Prostate gland (tissue), 2 donors: ENCODE data around the gene GALNT2. TPM values are rescaled to one million over a fixed set of nuclear protein-coding genes. Genes with fewer than 3 reads are reported as not detected.

Source experiments
- DNase-seq: peaks from one replicate; pipeline ENCODE4 v3.0.0-alpha.2; 2019; ENCODE audit warnings: low spot score
- H3K27ac ChIP-seq, 2 donors: fragments of 200-600 bp; sonication (generic); 2 replicates each; pipeline ENCODE4 v1.5.1; 2017 to 2019
- H3K27me3 ChIP-seq: fragments of 200-600 bp; sonication (generic); replicated peaks from 2 replicates; pipeline ENCODE4 v1.5.1; 2019; ENCODE audit not compliant: insufficient read depth
- H3K36me3 ChIP-seq, 2 donors: fragments of 200-600 bp; sonication (generic); 1 replicate in 1 of 2; 2 replicates in 1 of 2; pipeline versions ENCODE4 v1.5.1 to v1.8.1; 2017 to 2019
- H3K4me1 ChIP-seq: fragments of 200-600 bp; sonication (generic); replicated peaks from 2 replicates; pipeline ENCODE4 v1.5.1; 2019
- H3K4me3 ChIP-seq, 2 donors: fragments of 200-600 bp; sonication (generic); 2 replicates each; pipeline ENCODE4 v1.5.1; 2017 to 2019
- H3K9me3 ChIP-seq: fragments of 200-600 bp; sonication (generic); 2 replicates; pipeline ENCODE4 v1.5.1; 2017
- POLR2A ChIP-seq: fragments of 450-650 bp; IDR thresholded peaks from one replicate; pipeline ENCODE4 v1.6.1; 2016; ENCODE audit warnings: antibody characterized with exemption, mild to moderate bottlenecking
- POLR2AphosphoS5 ChIP-seq: sonication (generic); formaldehyde crosslinking; IDR thresholded peaks from one replicate; pipeline ENCODE4 v1.6.1; 2017; ENCODE audit warnings: antibody characterized with exemption
- WGBS: methylation state at CpG from one replicate; pipeline ENCODE4 v1.1.5; 2018; 5-methylcytosine and 5-hydroxymethylcytosine counted together
- intact Hi-C: fragments of 100-400 bp; cut with DNase I; formaldehyde crosslinking; loops from one replicate; pipeline ENCODE4 v1.14.2; 2022
- total RNA-seq, 2 donors: library from RNA; depleted of rRNA; stranded (reverse); fragments of >200 nt; gene quantifications; one replicate each; pipeline ENCODE4 v1.1.0, GENCODE V29; 2016
- TF ChIP-seq, protein P1 (sequence below), 4 experiments: fragments of 200-600 bp in 2 of 4; fragments of 450-650 bp in 2 of 4; sonication (generic) in 2 of 4; IDR thresholded peaks; 1 replicate in 3 of 4; 2 replicates in 1 of 4; pipeline ENCODE4 v1.5.1; 2016 to 2019; ENCODE audit warnings: antibody characterized with exemption in 4 of 4, mild to moderate bottlenecking in 2 of 4, moderate library complexity in 2 of 4

GALNT2 gene
- total RNA-seq, 2 donors from 2014 or later: 34.1 to 125 TPM

DNA sequence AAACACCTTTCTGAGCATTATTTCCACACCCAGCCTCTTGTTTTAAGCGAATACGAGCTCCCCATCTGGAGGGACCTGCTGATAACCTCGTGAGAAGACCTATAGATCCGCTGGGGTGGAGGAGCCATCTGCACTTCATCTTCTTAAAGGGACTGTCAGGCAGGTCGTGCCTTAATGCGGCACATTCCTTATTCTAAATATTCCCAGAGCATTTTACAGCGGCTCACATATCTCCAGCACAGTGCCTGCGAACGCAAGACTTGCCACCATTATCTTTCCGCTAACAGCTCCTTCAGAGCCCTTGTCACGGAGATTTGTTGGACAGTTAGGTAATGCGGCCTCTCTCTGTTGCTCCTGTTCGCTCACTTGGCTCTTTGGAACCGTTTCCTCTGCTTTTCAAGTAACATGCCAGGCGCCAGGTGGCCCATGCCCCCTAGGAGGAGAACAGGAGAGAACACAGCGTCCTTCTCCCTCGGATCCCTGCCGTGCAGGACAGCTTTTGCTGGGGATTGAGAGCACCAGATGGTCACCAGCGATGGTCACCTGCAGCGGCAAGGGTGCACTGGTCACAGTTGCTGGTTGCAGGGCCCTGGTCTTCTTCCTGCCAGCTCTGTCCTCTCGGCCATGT, 196.6 kb downstream of the GALNT2 start:
- Histone ChIP-seq H3K4me3 (no peak overlapping the region), H3K27me3 (no peaks in the 10 kb centered on the region), H3K4me1 (no peaks in the 10 kb centered on the region), H3K36me3 (peaks cover 0 to 14% of the 10 kb centered on the region in 2 donors), H3K9me3 (no peaks in the 10 kb centered on the region), H3K27ac (no peak overlapping the region)
- TF ChIP-seq, protein P1, sequence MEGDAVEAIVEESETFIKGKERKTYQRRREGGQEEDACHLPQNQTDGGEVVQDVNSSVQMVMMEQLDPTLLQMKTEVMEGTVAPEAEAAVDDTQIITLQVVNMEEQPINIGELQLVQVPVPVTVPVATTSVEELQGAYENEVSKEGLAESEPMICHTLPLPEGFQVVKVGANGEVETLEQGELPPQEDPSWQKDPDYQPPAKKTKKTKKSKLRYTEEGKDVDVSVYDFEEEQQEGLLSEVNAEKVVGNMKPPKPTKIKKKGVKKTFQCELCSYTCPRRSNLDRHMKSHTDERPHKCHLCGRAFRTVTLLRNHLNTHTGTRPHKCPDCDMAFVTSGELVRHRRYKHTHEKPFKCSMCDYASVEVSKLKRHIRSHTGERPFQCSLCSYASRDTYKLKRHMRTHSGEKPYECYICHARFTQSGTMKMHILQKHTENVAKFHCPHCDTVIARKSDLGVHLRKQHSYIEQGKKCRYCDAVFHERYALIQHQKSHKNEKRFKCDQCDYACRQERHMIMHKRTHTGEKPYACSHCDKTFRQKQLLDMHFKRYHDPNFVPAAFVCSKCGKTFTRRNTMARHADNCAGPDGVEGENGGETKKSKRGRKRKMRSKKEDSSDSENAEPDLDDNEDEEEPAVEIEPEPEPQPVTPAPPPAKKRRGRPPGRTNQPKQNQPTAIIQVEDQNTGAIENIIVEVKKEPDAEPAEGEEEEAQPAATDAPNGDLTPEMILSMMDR (IDR thresholded peaks at IDR 0.05): no peak
- TF ChIP-seq POLR2A (no peak), POLR2AphosphoS5 (no peak)
- 92% methylated on average over 21 of the region's 21 CpGs for WGBS
- intact Hi-C loops: no loop called here
- no peak for DNase-seq

DNA sequence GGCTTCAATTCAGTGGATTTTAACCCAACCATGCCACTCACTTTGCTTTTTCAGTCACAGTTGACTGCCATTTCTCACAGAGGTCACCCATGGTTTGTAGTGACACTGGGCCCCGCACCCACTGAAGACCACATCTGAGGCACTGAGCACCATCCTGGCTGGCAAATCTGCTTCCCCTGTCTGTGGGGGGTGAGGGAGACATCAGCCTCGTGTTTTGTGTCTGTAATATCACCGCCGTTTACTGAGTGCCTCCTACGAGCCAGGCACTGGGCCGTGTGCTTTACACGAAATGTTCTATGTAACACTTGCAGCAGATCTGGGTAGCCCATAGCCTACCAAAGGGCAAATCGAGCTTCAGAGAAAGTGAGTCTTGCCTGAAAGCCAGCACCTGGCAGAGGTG, 197.3 kb downstream of the GALNT2 start:
- intact Hi-C loops: no loop called here
- peaks cover 0 to 14% of the 10 kb centered on the region in 2 donors for H3K36me3 ChIP-seq
- no peaks in the 10 kb centered on the region for H3K27me3 ChIP-seq
- no peaks in the 10 kb centered on the region for H3K9me3 ChIP-seq
- no peak for DNase-seq
- H3K4me3 ChIP-seq: no peak overlapping the region
- TF ChIP-seq POLR2AphosphoS5 (no peak), POLR2A (no peak)
- TF ChIP-seq, protein P1 (IDR thresholded peaks at IDR 0.05): no peak
- H3K27ac ChIP-seq: no peak overlapping the region
- H3K4me1 ChIP-seq: no peaks in the 10 kb centered on the region
- 87% methylated on average over 8 of the region's 8 CpGs for WGBS

DNA sequence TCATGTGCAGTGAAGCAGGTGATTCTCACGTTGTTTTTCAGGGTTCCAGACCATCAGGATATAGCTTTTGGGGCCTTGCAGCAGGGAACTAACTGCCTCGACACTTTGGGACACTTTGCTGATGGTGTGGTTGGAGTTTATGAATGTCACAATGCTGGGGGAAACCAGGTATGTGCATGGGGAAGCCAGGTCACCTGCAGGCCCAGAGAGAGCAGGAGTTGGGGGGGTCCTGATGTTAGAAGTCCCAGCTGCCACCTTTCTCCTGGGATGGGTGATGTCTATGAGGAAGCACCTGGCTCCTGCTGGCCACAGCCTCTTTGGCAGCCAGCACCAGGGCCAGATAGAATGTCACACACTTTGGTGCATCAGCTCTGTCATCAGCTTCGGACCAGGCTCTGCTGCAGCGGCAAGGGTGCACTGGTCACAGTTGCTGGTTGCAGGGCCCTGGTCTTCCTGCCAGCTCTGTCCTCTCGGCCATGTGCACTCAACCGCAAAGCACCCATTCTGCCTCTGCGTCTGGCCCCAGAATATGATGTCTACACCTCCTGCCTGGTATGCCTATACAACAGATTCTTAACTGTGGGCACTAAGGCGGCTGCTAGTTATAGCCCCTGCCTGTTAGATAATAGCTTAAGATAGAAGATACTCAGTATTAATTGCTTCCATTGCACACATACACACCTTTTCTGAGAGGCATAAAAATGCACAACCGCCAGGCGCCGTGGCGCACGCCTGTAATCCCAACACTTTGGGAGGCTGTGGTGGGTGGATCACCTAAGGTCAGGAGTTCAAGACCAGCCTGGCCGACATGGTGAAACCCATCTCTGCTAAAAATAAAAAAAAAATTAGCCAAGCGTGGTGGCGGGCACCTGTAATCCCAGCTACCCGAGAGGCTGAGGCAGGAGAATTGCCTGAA, 198.4 kb downstream of the GALNT2 start:
- Histone ChIP-seq H3K4me3 (no peak overlapping the region), H3K27me3 (no peaks in the 10 kb centered on the region), H3K36me3 (peaks cover 0 to 14% of the 10 kb centered on the region in 2 donors), H3K4me1 (no peaks in the 10 kb centered on the region), H3K9me3 (no peaks in the 10 kb centered on the region), H3K27ac (no peak overlapping the region)
- no peak for TF ChIP-seq POLR2A
- no peak for TF ChIP-seq POLR2AphosphoS5
- TF ChIP-seq, protein P1 (IDR thresholded peaks at IDR 0.05): no peak
- DNase-seq: no peak
- WGBS: 96% methylated on average over 17 of the region's 17 CpGs
- intact Hi-C loops: no loop called here

DNA sequence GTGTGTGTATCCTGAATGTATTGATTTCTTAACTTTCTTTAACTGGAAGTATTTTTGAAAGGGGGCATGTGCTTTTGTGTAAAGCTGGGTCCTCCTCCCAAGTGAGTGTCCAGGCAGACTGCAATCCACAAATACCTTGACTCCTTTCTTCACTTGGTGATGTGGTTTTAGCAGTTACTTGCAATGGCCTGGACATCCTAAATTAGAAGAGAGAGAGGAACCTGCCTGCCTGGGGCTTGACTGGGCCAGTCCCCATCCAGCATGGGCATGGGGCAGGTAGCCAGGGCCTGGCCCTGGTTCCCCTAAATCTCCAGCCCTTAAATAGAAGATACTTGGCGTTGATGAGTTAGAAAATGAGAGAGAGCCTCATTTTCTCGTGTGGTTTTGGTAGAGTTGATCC, 199.4 kb downstream of the GALNT2 start:
- Histone ChIP-seq H3K27me3 (no peaks in the 10 kb centered on the region), H3K9me3 (no peaks in the 10 kb centered on the region), H3K27ac (no peak overlapping the region), H3K36me3 (peaks cover 0 to 14% of the 10 kb centered on the region in 2 donors), H3K4me1 (no peaks in the 10 kb centered on the region), H3K4me3 (no peak overlapping the region)
- intact Hi-C loops: no loop called here
- DNase-seq: no peak
- TF ChIP-seq POLR2AphosphoS5: no peak
- TF ChIP-seq, protein P1 (IDR thresholded peaks at IDR 0.05): no peak
- TF ChIP-seq POLR2A: no peak
- WGBS: 64% methylated on average over 2 of the region's 2 CpGs
